Measurements from ENCODE around the gene MPP3. TPM values are rescaled to one million over a fixed set of nuclear protein-coding genes. Genes with fewer than 3 reads are reported as not detected.

MPP3 gene
- total RNA-seq, 1 experiment from 2014 or later: 6.9 TPM

- no peak overlapping the region; a peak in 1 of 7 replicates for H3K27ac Mint-ChIP-seq
- Histone ChIP-seq H2BK12ac (ENCODE audit: insufficient read length, low read depth, low read length) (no peak overlapping the region), H4K8ac (replicated peaks; ENCODE audit: insufficient read length, low read depth, low read length) (no peak overlapping the region), H2BK5ac (ENCODE audit: insufficient read length, low read length) (no peak overlapping the region), H3K23ac (ENCODE audit: insufficient read length, low read depth, low read length) (no peak overlapping the region), H2AFZ (ENCODE audit: low read length) (no peak overlapping the region), H3K14ac (ENCODE audit: insufficient read depth, low read length) (no peak overlapping the region), H3K9ac (ENCODE audit: extremely low read depth, insufficient read length, low read length) (no peak overlapping the region), H3T11ph (ENCODE audit: low read length) (no peak overlapping the region), H4K5ac (ENCODE audit: insufficient read length, low read depth, low read length) (no peak overlapping the region), H2AK5ac (ENCODE audit: insufficient read length, low read length) (no peak overlapping the region), H3K56ac (ENCODE audit: insufficient read length, low read depth, low read length) (no peak overlapping the region), H2BK15ac (ENCODE audit: low read depth, low read length) (no peak overlapping the region), H3K27me3 (ENCODE audit: insufficient read depth, low read length) (no peaks in the 10 kb centered on the region), H3K79me2 (ENCODE audit: insufficient read depth, low read length) (no peaks in the 10 kb centered on the region), H3K23me2 (ENCODE audit: insufficient read length, low read depth, low read length, poor library complexity, severe bottlenecking) (no peaks in the 10 kb centered on the region), H3K18ac (ENCODE audit: insufficient read length, low read depth, low read length) (no peak overlapping the region), H4K91ac (ENCODE audit: insufficient read length, low read depth, low read length) (no peak overlapping the region), H3K4ac (ENCODE audit: low read depth, low read length) (no peak overlapping the region), H2BK120ac (ENCODE audit: low read depth, low read length, poor library complexity, severe bottlenecking) (no peak overlapping the region), H4K20me1 (ENCODE audit: control insufficient read depth, insufficient read depth, insufficient read length) (no peaks in the 10 kb centered on the region), H3K4me2 (ENCODE audit: insufficient read depth, insufficient read length, low read length) (no peak overlapping the region), H2BK20ac (ENCODE audit: low read depth, low read length, poor library complexity, severe bottlenecking) (no peak overlapping the region), H3K79me1 (ENCODE audit: insufficient read depth, low read depth, low read length, poor library complexity, severe bottlenecking) (no peaks in the 10 kb centered on the region), H3K4me1 (ENCODE audit: insufficient read depth, low read length) (no peaks in the 10 kb centered on the region), H3K9me3 (ENCODE audit: control insufficient read depth, low read depth, low read length) (no peaks in the 10 kb centered on the region), H3K27ac (ENCODE audit: insufficient read length, low read depth, low read length) (no peak overlapping the region)
- no peak for TF ChIP-seq CTCF (conservative IDR thresholded peaks at IDR 0.05)
- H3K36me3 Mint-ChIP-seq (ENCODE audit: insufficient read depth in 1 of 3, low read depth in 3 of 3): peaks cover 0 to 32% (median 27%) of the 10 kb centered on the region in 3 experiments
- no peaks in the 10 kb centered on the region for H3K9me3 Mint-ChIP-seq
- no CpG with 5 or more reads among the region's 6 CpGs for WGBS (ENCODE audit: extremely low coverage, insufficient read length, low lambda C conversion rate)
- H3K4me1 Mint-ChIP-seq: peaks cover 4 to 5% of the 10 kb centered on the region in 2 experiments
- H3K27me3 Mint-ChIP-seq (ENCODE audit: low read depth): no peaks in the 10 kb centered on the region
- DNase-seq: no peak
- no peak overlapping the region for H3K4me3 Mint-ChIP-seq
These were observed 65.8 kb downstream of the MPP3 start for GRCh38 chr17:43767053-43767712.

Data from H9 (cell line).